Mesendoderm (in vitro differentiated cells): ENCODE measurements around the gene DLX6. TPM values are rescaled to one million over a fixed set of nuclear protein-coding genes. Genes with fewer than 3 reads are reported as not detected.

Experiments
- DNase-seq: peaks from one replicate; pipeline ENCODE4 v3.0.0; 2013
- H2AK5ac ChIP-seq: 2 replicates; pipeline ENCODE4 v1.6.1; 2013; ENCODE audit warnings: low read length, inconsistent platforms
- H2BK120ac ChIP-seq: 2 replicates; pipeline ENCODE4 v1.6.1; 2013; ENCODE audit warnings: low read depth, mild to moderate bottlenecking, low read length, moderate library complexity, mixed read lengths
- H2BK15ac ChIP-seq: replicated peaks from 2 replicates; pipeline ENCODE4 v1.6.1; 2013; ENCODE audit warnings: low read depth, mild to moderate bottlenecking, moderate library complexity
- H2BK5ac ChIP-seq: 2 replicates; pipeline ENCODE4 v1.6.1; 2013; ENCODE audit warnings: low read length, inconsistent platforms
- H3K18ac ChIP-seq: 2 replicates; pipeline ENCODE4 v1.6.1; 2013; ENCODE audit warnings: mild to moderate bottlenecking, low read length, mixed read lengths
- H3K23ac ChIP-seq: one replicate; pipeline ENCODE4 v1.6.1; 2013; ENCODE audit warnings: low read length
- H3K27ac ChIP-seq: 2 replicates; pipeline ENCODE4 v1.5.1; 2013; ENCODE audit warnings: low read depth, mild to moderate bottlenecking, inconsistent platforms, low read length, moderate library complexity
- H3K27me3 ChIP-seq: 2 replicates; pipeline ENCODE4 v1.6.1; 2013; ENCODE audit warnings: low read length, control low read depth, mild to moderate bottlenecking, inconsistent platforms; ENCODE audit not compliant: insufficient read depth, poor library complexity
- H3K36me3 ChIP-seq: 2 replicates; pipeline ENCODE4 v1.6.1; 2013; ENCODE audit warnings: low read length, inconsistent platforms; ENCODE audit not compliant: control insufficient read depth, insufficient read depth
- H3K4ac ChIP-seq: one replicate; pipeline ENCODE4 v1.6.1; 2013; ENCODE audit warnings: low read depth, mild to moderate bottlenecking, low read length, moderate library complexity
- H3K4me1 ChIP-seq: 2 replicates; pipeline ENCODE4 v1.6.1; 2013; ENCODE audit warnings: low read depth, low read length, inconsistent platforms; ENCODE audit not compliant: control insufficient read depth
- H3K4me2 ChIP-seq: 2 replicates; pipeline ENCODE4 v1.6.1; 2013; ENCODE audit warnings: low read length
- H3K4me3 ChIP-seq: 2 replicates; pipeline ENCODE4 v1.5.1; 2013; ENCODE audit warnings: mild to moderate bottlenecking, low read length
- H3K56ac ChIP-seq: one replicate; pipeline ENCODE4 v1.6.1; 2013; ENCODE audit warnings: low read length
- H3K79me1 ChIP-seq: 2 replicates; pipeline ENCODE4 v1.6.1; 2013; ENCODE audit warnings: low read length, inconsistent platforms
- H3K79me2 ChIP-seq: 2 replicates; pipeline ENCODE4 v1.6.1; 2013; ENCODE audit warnings: mild to moderate bottlenecking, low read length; ENCODE audit not compliant: control insufficient read depth, insufficient read depth
- H3K9ac ChIP-seq: 2 replicates; pipeline ENCODE4 v1.6.1; 2013; ENCODE audit warnings: low read length, inconsistent platforms
- H4K5ac ChIP-seq: one replicate; pipeline ENCODE4 v1.6.1; 2013; ENCODE audit warnings: low read length
- H4K8ac ChIP-seq: one replicate; pipeline ENCODE4 v1.6.1; 2013; ENCODE audit warnings: low read depth, mild to moderate bottlenecking, control low read depth, low read length, moderate library complexity
- WGBS: extraction: QIAGEN DNeasy Blood & Tissue Kit; methylation state at CpG from one replicate; pipeline ENCODE4 v1.1.7; 2013; ENCODE audit warnings: low lambda C conversion rate, missing lambda C conversion rate; ENCODE audit not compliant: insufficient coverage; ENCODE audit errors: extremely low coverage; 5-methylcytosine and 5-hydroxymethylcytosine counted together
- polyA plus RNA-seq, 2 experiments: library from polyadenylated mRNA; stranded (reverse); fragments of 200-250 nt; gene quantifications; one replicate each; pipeline ENCODE4 v1.2.3, GENCODE V29; 2013

The DLX6 gene
- 0.21 TPM for polyA plus RNA-seq (2013, experiment 1 of 2)
- 0.14 TPM for polyA plus RNA-seq (2013, experiment 2 of 2)

DNA sequence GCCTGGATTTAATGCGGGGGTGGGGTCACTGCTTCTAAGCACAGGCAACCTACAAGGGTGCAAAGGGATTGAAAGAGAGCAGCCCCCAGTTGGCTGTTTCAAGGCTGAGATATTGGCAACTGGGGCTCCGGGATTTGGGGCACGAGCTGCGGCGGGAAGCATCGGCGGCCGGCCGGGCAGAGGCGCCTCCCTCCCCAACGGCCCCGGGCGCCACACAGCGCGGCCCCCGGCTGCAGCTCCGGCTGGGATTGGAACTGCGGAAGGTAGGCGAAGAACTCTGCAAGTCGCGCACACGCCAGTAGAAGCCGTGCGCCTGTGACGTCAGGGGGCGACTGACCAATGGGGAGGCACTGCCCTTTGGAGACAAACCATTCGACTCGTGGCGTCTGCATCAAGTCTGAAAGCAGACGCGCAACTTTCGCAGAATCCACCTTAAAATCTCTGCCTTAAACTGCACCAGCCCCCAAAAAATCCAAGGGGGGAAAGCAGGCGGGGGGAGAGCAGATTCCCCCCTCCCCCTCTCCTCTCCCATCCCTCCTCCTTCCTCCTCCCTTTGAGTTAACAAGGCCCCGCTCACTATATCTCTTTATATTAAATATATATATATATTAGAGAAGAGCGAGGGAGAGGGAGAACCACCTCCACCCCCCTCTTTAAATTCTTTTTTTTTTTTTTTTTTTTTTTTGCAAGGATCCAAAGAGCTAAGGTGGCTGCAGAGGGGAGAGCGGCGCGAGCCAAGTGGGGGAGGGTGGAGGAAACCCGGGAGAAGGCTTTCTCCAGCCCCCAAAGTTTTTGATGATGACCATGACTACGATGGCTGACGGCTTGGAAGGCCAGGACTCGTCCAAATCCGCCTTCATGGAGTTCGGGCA is at the start of gene DLX6:
DLX6 (plus strand) TSS at position 371 of the 872 bp plus-strand sequence; CDS start at position 796, 425 bp downstream.
- H2BK5ac ChIP-seq: no peak within 1 kb of the TSS
- H4K5ac ChIP-seq: no peak within 1 kb of the TSS
- no peaks in the 10 kb centered on the region for H3K36me3 ChIP-seq
- H3K18ac ChIP-seq: no peak within 1 kb of the TSS
- H2AK5ac ChIP-seq: no peak within 1 kb of the TSS
- no peak within 1 kb of the TSS for H2BK120ac ChIP-seq
- H2BK15ac ChIP-seq: no peak within 1 kb of the TSS
- DNase-seq: peak; percentile 97
- no peak within 1 kb of the TSS for H3K23ac ChIP-seq
- H3K56ac ChIP-seq: peak within 1 kb of the TSS; percentile 89
- H3K79me2 ChIP-seq: no peaks in the 10 kb centered on the region
- H3K79me1 ChIP-seq: no peaks in the 10 kb centered on the region
- H4K8ac ChIP-seq: no peak within 1 kb of the TSS
- peak within 1 kb of the TSS; percentile 26 for H3K4me3 ChIP-seq
- H3K4me1 ChIP-seq: peaks cover 7% of the 10 kb centered on the region
- H3K27me3 ChIP-seq: peaks cover 40% of the 10 kb centered on the region
- H3K4me2 ChIP-seq: peak within 1 kb of the TSS; percentile 98
- no CpG with 5 or more reads among the region's 44 CpGs for WGBS
- peak within 1 kb of the TSS; percentile 58 for H3K9ac ChIP-seq
- no peak within 1 kb of the TSS for H3K4ac ChIP-seq
- H3K27ac ChIP-seq: no peak within 1 kb of the TSS

- H2AK5ac ChIP-seq: no peak overlapping the region
- no peak overlapping the region for H3K56ac ChIP-seq
- H4K5ac ChIP-seq: no peak overlapping the region
- H3K79me2 ChIP-seq: no peaks in the 10 kb centered on the region
- H4K8ac ChIP-seq: no peak overlapping the region
- no peak overlapping the region for H3K4me3 ChIP-seq
- no peak overlapping the region for H2BK5ac ChIP-seq
- H2BK15ac ChIP-seq: no peak overlapping the region
- no peaks in the 10 kb centered on the region for H3K27me3 ChIP-seq
- no peaks in the 10 kb centered on the region for H3K4me1 ChIP-seq
- H3K27ac ChIP-seq: no peak overlapping the region
- no peaks in the 10 kb centered on the region for H3K36me3 ChIP-seq
- H3K18ac ChIP-seq: no peak overlapping the region
- no peak overlapping the region for H3K4ac ChIP-seq
- H3K4me2 ChIP-seq: no peak overlapping the region
- H3K9ac ChIP-seq: no peak overlapping the region
- no peaks in the 10 kb centered on the region for H3K79me1 ChIP-seq
- DNase-seq: no peak
- H3K23ac ChIP-seq: no peak overlapping the region
- H2BK120ac ChIP-seq: no peak overlapping the region
Observed at GRCh38 chr7:96959135-96959534, 46.2 kb upstream of the DLX6 start.

- Histone ChIP-seq H3K9ac (no peak overlapping the region), H3K4me2 (no peak overlapping the region), H3K23ac (no peak overlapping the region), H2BK120ac (no peak overlapping the region), H2BK5ac (no peak overlapping the region), H3K27ac (no peak overlapping the region), H3K4ac (no peak overlapping the region), H2BK15ac (no peak overlapping the region), H3K4me1 (no peaks in the 10 kb centered on the region), H4K5ac (no peak overlapping the region), H3K79me2 (no peaks in the 10 kb centered on the region), H3K79me1 (no peaks in the 10 kb centered on the region), H4K8ac (no peak overlapping the region), H3K4me3 (no peak overlapping the region), H2AK5ac (no peak overlapping the region), H3K27me3 (no peaks in the 10 kb centered on the region), H3K36me3 (no peaks in the 10 kb centered on the region), H3K18ac (no peak overlapping the region), H3K56ac (no peak overlapping the region)
- DNase-seq: no peak
- WGBS: no CpG with 5 or more reads among the region's 9 CpGs
Observed at GRCh38 chr7:96962221-96962885, 43.0 kb upstream of the DLX6 start.

- no peaks in the 10 kb centered on the region for H3K79me2 ChIP-seq
- no peak overlapping the region for H4K5ac ChIP-seq
- no peak for DNase-seq
- no peak overlapping the region for H3K23ac ChIP-seq
- no peak overlapping the region for H2BK5ac ChIP-seq
- H3K4me1 ChIP-seq: no peaks in the 10 kb centered on the region
- WGBS: no CpG with 5 or more reads among the region's 2 CpGs
- no peak overlapping the region for H3K56ac ChIP-seq
- no peak overlapping the region for H2BK15ac ChIP-seq
- H2BK120ac ChIP-seq: no peak overlapping the region
- H2AK5ac ChIP-seq: no peak overlapping the region
- H3K18ac ChIP-seq: no peak overlapping the region
- H3K27ac ChIP-seq: no peak overlapping the region
- H3K36me3 ChIP-seq: no peaks in the 10 kb centered on the region
- no peak overlapping the region for H3K4ac ChIP-seq
- H3K27me3 ChIP-seq: no peaks in the 10 kb centered on the region
- no peak overlapping the region for H3K4me2 ChIP-seq
- H3K79me1 ChIP-seq: no peaks in the 10 kb centered on the region
- H3K4me3 ChIP-seq: no peak overlapping the region
- no peak overlapping the region for H3K9ac ChIP-seq
- no peak overlapping the region for H4K8ac ChIP-seq
Observed at GRCh38 chr7:96968981-96969380, 36.4 kb upstream of the DLX6 start.

GRCh38 chr7:96970739-96971138 is 34.6 kb upstream of the DLX6 start:
- no peak overlapping the region for H2BK5ac ChIP-seq
- no peak overlapping the region for H4K8ac ChIP-seq
- H3K36me3 ChIP-seq: no peaks in the 10 kb centered on the region
- H3K79me2 ChIP-seq: no peaks in the 10 kb centered on the region
- H2BK15ac ChIP-seq: no peak overlapping the region
- no peaks in the 10 kb centered on the region for H3K27me3 ChIP-seq
- no peak overlapping the region for H4K5ac ChIP-seq
- H3K56ac ChIP-seq: no peak overlapping the region
- no peak overlapping the region for H3K27ac ChIP-seq
- H3K4me1 ChIP-seq: no peaks in the 10 kb centered on the region
- H2BK120ac ChIP-seq: no peak overlapping the region
- H3K4me2 ChIP-seq: no peak overlapping the region
- no peak overlapping the region for H3K23ac ChIP-seq
- DNase-seq: no peak
- no peak overlapping the region for H3K18ac ChIP-seq
- H3K4me3 ChIP-seq: no peak overlapping the region
- no peak overlapping the region for H3K9ac ChIP-seq
- no peak overlapping the region for H3K4ac ChIP-seq
- no peaks in the 10 kb centered on the region for H3K79me1 ChIP-seq
- no peak overlapping the region for H2AK5ac ChIP-seq
